Activated CD4-positive, alpha-beta T cell treated with anti-CD3 and anti-CD28 coated beads, Interleukin-2, amount 50 U/mL, for 24 hours (primary cell): Measurements from ENCODE around the gene RAB41.
"Not testable (repeated sequence)": the region's sequence is repeated elsewhere in the genome, so short reads cannot be mapped to it uniquely, and the experiment has no call there.

Experiments
- DNase-seq, 2 donors: peaks; one replicate each; pipeline ENCODE4 v3.0.0-alpha.2; 2020; ENCODE audit warnings: low read depth in 1 of 2, low spot score in 1 of 2

RAB41 gene

DNA sequence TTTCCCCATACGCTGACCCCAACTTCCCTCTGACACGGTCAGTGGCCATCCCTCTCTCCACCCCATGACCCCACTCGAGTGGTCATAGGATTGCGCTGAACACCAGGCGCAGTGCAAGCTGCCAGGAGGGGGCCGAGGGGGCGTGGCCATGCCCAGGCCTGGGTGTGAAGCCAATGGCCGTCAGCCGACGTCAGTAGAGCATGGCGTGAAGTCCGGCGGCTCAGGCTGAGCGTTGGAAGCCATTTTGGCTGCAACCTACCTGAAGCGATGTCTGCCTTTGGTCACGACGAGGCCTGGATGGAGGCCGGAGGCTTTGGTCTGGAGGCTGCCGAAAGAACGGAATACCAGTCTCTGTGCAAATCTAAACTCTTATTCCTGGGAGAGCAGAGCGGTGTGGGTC, at the start of gene RAB41:
Gene RAB41 (plus strand): TSS at position 222 of the 400 bp plus-strand sequence. CDS start 46 bp downstream, at position 268.
- DNase-seq: no peak

DNA sequence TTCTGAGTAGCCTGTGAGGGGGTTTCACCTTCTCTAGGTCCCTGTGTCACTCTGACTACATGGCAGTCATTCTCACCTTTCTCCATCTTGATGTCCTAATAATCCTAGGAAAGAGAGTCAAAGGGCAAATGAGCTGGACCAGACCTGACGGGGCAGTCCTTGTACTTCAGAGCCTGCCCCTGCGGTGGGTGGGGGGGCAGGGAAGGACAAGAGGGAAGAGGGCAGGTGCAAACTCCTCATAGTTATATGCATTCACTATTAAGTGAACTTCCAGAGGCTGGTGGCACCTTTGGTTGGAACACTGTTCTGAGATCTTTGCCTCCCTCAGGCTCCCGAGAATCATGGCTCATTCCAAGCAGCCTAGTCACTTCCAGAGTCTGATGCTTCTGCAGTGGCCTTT, 47.6 kb upstream of the RAB41 start, which contains the start of gene AWAT1:
Gene AWAT1 (plus strand): TSS at position 301 of the 400 bp plus-strand sequence. CDS start 41 bp downstream, at position 342.
- no peak for DNase-seq

DNA sequence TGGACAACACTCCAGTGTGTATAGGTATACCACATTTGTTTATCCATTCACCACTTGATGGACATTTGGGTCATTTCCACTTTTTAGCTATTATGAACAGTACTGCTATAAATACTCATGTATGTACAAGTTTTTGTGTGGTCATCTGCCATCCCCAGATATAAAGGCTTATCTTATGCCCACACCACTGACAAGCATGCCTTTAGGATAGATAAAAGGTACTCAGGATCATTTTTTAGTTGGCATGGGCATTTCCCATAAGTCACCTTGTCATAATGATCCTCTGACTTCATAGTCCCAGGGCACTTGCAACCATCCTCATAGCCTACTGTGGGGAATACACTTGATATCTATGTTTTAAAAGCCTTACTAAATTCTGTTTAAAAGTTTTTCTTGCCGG, 41.2 kb upstream of the RAB41 start:
- no peak for DNase-seq

DNA sequence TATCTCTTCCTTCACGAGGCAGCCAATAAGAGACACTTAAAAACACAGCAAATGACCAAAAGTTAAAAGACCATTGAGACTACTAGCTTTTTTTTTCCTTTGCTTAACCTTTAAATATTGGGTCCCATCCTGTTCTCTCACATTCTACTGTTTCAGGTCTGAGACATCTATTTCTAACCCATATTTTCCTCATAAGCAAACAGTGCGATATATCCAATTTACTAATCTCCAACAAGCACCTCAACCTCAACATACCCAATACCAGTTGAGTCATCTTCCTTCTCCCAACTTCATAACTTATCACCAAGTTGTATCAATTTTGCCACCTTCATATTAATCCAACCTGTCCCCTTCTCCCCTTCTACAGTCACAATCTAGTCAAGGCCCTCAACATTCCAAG, 40.5 kb upstream of the RAB41 start:
- DNase-seq: no peak

DNA sequence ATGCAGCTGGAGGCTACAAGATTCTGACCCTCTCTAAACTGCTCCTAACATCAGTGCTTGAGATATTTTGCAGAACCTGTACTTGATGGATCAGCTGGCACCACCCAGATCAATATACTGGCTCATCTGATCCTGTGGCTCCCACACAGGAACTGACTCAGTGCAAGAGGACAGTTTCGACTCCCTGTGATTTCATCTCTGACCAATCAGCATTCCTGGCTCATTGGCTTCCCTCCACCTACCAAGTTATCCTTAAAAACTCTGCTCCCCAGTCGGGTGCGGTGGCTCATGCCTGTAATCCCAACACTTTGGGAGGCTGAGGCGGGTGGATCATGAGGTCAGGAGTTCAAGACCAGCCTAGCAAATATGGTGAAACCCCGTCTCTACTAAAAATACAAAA, 38.4 kb upstream of the RAB41 start:
- DNase-seq: not testable (repeated sequence)

DNA sequence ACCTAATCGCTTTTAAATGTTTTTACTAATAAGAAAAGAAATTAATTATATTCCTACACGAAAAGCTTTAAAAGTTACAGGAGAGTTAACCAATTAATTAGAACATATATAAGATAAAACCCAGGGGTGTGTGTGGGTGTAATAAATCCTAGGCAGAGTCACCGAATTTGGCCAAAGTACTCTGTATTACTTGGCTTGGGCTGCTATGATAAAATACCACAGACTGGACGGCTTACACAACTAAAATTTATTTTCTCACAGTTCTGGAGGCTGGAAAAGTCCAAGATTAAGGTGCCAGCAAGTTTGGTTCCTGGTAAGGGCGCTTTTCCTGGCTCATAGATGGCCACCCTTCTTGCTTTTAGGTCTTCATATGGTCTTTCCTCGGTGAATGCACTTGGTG, 37.1 kb upstream of the RAB41 start:
- no peak for DNase-seq

DNA sequence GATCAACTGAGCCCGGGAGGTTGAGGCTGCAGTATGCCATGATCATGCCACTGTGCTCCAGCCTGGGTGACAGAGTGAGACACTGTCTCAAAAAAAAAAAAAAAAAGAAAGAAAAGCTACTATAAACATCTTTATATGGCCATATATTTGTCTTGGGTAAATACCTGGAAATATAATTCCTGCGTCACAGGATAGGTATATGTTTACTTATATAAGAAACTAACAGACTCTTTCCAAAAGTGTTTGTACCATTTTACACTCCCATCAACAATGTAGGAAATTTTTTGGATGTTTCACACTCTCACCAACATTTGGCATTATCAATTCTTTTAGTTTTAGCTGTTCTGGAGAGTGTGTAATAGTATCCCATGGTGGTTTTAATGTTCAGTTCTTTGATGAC, 34.7 kb upstream of the RAB41 start:
- no peak for DNase-seq

DNA sequence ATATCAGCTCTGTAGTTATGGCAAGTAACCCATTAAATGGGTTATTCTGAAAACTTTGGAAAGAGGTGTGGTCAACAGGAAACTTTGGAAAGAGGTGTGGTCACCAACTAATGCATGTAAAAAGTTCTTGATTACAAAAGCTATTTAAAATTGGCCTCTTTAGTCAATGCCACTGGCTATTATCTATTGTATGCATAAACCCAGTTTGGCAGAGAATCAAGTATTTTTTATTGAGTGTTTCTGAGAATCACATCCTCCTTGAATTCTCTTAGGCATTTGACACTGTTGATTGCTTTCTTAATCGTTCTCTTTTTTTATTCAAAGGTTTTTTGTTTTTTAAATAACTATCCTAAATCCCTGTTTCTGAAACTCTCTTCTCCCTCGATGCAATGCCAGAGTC, 29.5 kb upstream of the RAB41 start:
- DNase-seq: no peak

DNA sequence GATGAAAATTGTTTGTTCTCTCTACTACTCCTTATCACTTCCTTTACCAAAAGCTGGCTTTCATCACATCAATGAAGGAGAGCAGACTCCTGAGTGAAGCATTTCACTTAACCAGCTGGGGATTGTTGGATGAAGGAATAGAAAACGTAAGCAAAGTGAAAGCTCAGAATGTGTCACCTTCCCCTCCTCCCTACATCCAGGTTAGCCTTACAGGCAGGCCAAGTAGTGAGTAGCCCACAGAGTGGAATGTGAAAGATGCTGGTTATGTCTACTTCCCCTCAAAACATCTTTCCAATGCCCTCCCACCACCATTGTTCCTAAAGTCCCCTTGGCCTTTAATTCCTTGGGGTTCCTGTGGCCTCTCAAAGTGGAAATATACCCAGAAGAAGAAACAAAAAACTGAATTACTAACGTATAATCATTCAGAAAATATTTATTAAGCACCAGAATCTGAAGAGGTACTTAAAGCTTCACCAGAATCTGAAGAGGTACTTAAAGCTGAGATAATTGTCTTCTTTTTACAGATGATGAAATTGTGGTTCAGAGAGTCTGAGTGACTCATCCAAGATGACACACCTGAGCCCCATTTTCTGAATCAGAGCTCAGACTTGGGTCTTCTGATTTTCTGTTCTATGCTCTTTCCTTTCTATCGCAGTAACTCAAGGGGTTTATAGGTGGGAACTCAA, 28.5 kb upstream of the RAB41 start:
- DNase-seq: no peak

DNA sequence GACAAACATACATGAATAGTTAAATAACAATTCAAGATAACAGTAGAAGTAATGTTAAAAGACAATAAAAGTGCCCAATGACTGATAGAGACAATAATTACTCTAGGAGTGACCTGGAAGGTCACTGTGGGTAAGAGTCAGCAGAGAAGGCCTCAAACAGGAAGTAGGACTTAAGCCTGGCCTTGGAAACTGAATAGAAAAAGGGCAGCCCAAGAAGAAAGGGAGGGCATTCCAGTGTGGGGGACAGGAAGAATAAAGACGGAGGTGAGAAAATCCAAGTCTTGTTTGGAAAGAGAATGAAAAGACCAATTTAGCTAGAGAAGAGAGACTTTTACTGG, 27.9 kb upstream of the RAB41 start:
- no peak for DNase-seq

DNA sequence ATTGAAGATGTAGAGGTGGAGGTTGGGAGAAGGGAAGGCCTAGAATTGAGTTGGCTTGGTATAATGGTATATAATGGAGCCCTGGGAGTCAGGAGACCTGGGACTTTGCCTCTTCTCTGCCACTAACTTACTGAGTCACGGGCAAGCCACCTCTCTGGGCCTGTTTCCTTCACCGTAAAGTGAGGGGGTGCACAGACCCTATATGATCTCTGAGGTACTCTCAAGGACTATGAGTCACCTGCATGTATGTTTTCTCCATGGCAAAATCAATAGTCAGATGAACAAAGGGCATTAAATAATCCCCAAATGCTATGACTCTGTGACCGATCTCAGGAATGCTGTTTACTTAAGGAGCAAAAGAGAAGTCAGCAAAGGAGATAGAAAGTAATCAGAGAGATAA, 27.1 kb upstream of the RAB41 start:
- no peak for DNase-seq

DNA sequence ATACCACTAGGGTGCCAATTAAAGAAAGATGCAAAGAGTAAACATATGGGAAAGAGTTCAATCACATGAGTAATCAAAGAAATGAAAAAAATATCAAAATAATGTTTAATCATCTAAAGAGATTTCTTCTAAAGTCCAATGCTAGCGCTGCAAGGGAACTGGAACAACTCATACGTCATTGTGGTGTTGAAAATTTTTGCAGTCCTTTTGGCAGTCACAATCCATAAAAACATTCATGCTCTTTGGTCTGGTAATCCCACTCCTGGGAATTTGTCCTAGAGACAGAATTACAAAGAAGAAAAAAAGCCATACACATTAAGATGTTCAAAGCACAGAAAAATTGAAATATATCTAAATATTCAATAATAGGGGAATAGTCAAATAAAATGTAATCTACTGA, 26.5 kb upstream of the RAB41 start:
- no peak for DNase-seq

DNA sequence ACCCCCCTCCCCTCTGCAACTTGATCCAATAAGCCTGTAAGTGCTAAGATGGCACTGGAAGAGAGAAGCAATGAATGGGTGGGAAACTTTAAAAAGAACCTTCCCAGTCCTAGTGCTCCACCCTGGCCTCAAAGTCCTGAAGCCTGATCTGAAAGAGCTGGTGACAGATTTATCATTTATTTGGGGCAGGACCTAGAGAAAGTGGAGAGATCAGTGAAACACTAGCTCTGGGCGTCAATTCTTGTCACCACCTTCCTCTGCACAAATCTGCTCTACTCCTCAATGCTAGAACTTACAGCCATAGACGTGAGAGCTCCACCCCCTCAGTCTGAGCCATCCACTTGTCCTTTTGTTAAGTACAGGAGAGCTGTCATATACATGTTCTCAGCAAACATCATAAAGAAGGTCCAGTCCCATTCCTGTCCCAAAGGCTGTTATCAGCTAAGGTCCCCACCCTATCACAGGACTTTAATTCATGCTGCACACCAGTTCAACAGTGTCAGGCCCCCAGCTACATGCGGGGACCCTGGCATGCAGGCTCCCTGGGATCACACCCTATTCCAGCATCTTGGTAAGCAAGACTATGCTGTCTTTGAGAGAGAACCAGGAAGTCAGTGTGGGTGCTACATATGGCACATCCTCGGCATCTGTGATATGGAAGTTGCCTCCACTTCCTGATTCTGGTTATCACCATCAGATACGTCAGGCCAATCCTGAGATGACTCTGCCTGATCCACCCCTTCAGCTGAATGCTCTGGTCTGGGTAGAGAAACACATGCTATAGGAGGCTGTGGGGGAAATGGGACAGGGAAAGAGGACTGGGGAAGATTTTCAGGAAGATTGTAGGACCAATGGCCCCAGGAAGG, 24.3 kb upstream of the RAB41 start:
- DNase-seq: no peak

DNA sequence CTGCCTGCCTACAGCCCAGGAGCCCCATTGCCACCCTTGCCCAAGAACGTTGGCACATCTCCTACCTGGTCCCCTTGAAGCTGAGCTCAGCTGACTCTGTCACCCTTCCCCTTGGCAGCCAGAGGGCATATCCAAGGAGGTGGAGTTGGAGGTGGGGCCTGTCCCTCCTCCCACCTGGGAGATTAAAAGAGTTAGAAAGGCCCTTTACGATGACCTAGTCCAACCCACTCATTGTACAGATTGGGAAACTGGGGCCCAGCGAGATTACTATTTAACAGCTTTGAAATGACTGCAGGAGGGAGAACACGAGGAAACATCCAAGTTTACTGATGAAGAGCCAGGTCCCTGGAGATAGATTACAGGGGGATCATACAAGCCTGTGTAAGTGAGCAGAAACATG, 21.9 kb upstream of the RAB41 start, which contains the start of gene P2RY4:
Gene P2RY4 (minus strand): TSS at position 101 of the 400 bp plus-strand sequence. CDS start 580 bp downstream, outside the sequence.
- DNase-seq: no peak

DNA sequence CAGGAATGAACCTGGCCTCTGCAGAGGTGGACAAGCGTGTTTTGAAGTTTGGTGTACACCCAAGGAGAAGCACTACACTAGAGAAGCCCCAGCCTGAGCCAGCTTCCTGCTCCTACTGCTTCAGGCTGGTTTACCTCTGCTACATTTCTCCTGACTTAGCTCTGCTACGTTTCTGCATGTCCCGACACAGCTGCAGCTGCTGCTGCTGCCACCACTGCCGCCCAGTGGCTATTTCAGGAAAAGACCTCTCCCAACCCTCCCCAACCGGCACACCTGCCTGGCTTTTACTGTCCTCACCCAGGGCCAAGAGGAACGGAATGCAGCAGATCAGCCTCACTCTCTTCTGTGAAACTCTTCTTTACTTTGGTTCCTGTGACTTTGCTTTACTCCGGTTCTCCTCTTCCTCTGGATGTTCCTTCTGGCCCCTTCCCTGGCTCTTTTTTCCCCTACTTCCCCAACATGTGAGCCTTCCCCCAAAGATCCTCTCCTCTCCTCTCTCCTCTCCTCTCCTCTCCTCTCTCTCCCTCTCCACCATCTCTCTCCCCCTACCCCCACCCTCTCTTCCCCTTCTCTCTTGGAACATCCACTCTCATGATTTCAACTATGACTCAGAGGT, 18.9 kb upstream of the RAB41 start:
- no peak for DNase-seq

DNA sequence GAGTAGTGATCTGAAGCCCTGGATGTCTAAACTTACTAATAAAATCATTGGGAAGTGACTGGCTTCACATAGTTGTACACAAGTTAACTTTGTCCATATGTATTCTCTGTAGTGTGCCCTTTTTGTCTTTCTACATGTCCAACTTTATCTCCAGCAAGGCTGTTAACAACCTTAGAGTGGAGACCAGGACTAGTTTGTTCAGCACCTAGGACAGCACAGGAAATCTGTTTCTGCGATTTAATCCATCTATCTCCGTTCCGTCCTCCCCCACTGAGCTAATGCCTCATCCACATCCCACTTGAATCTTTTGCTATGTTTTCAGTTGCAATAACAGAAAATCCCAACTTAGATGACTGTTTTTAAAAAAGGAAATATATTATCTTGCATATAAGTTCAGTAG, 17.2 kb upstream of the RAB41 start:
- no peak for DNase-seq

DNA sequence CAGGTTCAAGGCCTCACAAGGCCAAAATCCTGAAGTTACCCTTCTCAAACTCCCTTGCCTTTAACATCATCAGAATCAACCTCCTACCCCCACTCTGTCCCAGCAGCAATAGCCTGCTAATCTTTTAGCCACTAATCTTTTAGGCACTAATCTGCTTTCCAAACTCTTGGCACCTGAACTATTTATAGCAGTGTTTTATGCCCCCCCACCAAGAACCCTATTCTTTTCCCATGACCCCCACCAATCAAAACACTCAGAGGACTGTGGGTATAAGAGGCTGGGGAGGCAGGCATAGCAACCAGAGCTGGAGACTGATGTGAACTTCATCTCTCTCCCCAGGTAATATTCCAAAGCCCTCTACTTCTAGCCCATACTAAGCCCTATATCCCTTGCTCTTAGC, 13.9 kb upstream of the RAB41 start, which contains the start of gene ARR3:
Gene ARR3 (plus strand): TSS at position 301 of the 400 bp plus-strand sequence. CDS start 1,052 bp downstream, outside the sequence.
- DNase-seq: no peak

DNA sequence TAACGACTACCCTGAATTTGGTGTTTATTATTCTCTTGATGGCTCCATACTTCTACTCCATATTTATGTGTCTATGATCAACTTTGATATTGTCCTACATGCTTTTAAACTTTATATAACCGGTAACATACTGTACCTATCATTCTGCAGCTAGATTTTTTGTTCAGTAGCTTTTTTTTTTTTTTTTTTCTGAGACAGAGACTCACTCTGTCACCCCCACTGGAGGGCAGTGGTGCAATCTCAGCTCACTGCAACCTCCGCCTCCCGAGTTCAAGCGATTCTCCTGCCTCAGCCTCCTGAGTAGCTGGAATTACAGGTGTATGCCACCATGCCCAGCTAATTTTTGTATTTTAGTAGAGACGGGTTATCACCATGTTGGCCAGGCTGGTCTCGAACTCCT, 7.9 kb upstream of the RAB41 start:
- DNase-seq: not testable (repeated sequence)

DNA sequence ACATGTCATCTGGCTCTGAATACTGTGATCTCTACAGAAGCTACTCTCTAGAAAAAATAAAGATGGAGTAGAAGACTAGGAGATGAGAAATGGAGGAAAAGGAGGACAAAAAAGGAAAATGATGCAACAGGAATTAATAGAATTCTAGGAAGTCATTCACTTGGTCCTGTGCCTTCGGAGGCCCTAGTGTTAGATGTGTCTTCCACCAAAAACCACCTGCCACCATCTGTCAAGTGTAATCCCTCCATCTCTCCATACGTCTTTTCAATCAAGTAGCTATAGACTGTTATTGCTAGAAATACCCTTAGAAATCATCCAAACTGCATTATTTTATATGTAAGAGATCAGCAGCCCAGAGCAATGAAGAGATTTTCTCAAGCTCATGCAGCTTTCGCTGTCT, 2.9 kb upstream of the RAB41 start:
- no peak for DNase-seq

DNA sequence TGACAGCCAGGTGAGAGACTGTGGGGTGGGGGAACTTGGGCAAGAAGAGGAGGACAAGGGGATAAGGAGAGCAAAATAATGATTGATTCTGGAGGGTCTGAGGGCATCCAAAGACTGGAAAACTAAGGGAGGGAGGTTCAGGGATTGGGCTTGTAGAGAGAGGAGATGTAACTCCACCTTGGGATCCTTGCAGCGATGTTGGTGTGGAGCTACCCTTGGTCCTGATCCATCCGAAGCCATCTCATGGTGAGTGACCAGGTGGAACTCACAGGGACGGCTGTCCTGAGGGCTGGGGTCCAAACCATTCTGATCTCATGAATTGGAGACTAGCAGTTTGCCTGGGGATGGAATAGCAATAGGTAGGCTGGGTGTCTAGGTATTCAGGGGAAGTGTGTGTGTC, 1.4 kb upstream of the RAB41 start:
- no peak for DNase-seq

DNA sequence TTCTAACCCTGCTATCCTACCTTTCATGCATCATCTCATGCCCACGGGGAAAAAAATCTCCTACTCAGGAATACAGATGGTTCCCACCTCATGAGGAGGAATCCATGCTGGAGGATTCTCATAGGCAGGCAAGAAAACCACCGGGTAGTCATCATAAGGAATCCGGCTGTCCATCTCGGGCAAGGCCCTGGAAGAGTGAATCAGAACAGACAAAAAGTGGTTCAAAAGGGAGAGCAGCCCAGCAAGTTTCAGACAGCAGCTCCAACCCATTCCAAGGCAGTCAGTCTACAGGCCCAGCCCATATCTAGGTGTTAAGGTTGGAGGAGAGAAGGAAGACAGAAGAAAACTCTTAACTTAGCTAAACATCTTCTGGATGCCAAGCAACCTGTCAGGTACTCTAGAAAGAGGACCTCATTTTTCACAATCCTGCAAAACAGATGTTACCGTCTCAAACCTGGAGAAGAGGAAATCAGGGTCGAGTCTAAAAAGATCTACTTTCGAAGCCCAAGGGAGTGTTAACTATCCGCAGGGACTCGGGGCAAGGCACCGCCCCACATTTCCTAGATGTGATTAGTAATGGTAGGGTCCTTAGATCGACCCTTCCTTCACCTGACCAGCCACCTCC, 7.3 kb downstream of the RAB41 start:
- no peak for DNase-seq
